Left lung (tissue), 10 donors: Measurements from ENCODE around the gene SNCAIP. TPM values are rescaled to one million over a fixed set of nuclear protein-coding genes. Genes with fewer than 3 reads are reported as not detected.

ENCODE experiments used
- ATAC-seq: fragments of 200-7000 bp; cut with Tn5 transposase; one replicate; pipeline ENCODE4 v1.9.1; 2020; ENCODE audit warnings: moderate library complexity
- DNase-seq, 4 donors: peaks; one replicate each; pipeline ENCODE4 v3.0.0-alpha.2; 2013 to 2020
- H3K27ac ChIP-seq, 2 donors: fragments of 200-600 bp; sonication (generic) in 1 of 2; one replicate each; pipeline versions ENCODE4 v1.5.0 to v1.8.0; 2020 to 2021
- H3K27me3 ChIP-seq, 2 donors: fragments of 200-600 bp; sonication (generic) in 1 of 2; one replicate each; pipeline versions ENCODE4 v1.5.0 to v1.8.0; 2020 to 2021
- H3K36me3 ChIP-seq, 2 donors: fragments of 200-600 bp; sonication (generic) in 1 of 2; one replicate each; pipeline versions ENCODE4 v1.5.0 to v1.8.0; 2020 to 2021
- H3K4me1 ChIP-seq, 2 donors: fragments of 200-600 bp; one replicate each; pipeline ENCODE4 v1.8.0; 2021
- H3K4me3 ChIP-seq, 2 donors: fragments of 200-600 bp; sonication (generic) in 1 of 2; one replicate each; pipeline versions ENCODE4 v1.5.0 to v1.8.0; 2020 to 2021; ENCODE audit warnings: mild to moderate bottlenecking in 1 of 2
- H3K9me3 ChIP-seq, 2 donors: fragments of 200-600 bp; sonication (generic) in 1 of 2; one replicate each; pipeline versions ENCODE4 v1.5.0 to v1.8.0; 2020 to 2021
- intact Hi-C, 2 donors: fragments of 100-400 bp; cut with DNase I; formaldehyde crosslinking; loops; one replicate each; pipeline versions ENCODE4 v1.11.2 to v1.14.2; 2022
- polyA plus RNA-seq, 6 donors: library from polyadenylated mRNA; unstranded; fragments of 120-200 nt; gene quantifications; one replicate each; pipeline ENCODE4 v1.2.1, GENCODE V29; 2013; ENCODE audit not compliant: insufficient read length in 6 of 6
- total RNA-seq, 2 donors: library from RNA; stranded (reverse); fragmentation: NEBNext Ultra II Directional; extraction: Animal tissue kit (Norgen Biotek cat#: 25700); gene quantifications; one replicate each; pipeline ENCODE4 v1.2.1, GENCODE V29; 2021
- TF ChIP-seq, protein P1 (sequence below), 2 donors: fragments of 200-600 bp; sonication (generic) in 1 of 2; IDR thresholded peaks; one replicate each; pipeline versions ENCODE4 v1.5.0 to v1.8.0; 2021; ENCODE audit warnings: antibody characterized with exemption in 2 of 2
- donor health status: DM: no; HTN: yes; CAD: no.
- donor health status: DM: no; HTN: no; CAD: no.

SNCAIP gene
- total and polyA plus RNA-seq, 8 donors, result 2.1 to 23.4 (median 17.3) TPM

DNA sequence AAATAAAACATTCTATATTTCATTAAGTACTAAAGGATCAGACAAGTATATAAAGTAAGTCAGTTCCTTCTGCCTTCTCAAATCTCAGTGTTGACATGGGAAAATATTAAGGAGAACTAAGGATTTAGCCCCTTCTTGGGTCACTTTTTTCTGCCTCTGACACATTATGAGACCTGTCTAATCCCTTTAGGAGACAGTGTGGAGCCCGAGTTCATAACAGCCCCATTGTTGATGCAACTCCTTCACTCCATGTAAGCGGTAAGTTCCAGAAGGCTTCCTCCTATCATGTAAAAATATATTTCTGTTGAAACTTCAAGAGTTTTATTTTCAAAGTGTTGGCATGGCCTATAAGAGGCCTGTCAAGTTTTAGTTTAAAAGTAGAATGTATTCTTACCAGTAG is 152.2 kb downstream of the SNCAIP start:
- H3K36me3 ChIP-seq, result no peaks in the 10 kb centered on the region
- TF ChIP-seq, protein P1, sequence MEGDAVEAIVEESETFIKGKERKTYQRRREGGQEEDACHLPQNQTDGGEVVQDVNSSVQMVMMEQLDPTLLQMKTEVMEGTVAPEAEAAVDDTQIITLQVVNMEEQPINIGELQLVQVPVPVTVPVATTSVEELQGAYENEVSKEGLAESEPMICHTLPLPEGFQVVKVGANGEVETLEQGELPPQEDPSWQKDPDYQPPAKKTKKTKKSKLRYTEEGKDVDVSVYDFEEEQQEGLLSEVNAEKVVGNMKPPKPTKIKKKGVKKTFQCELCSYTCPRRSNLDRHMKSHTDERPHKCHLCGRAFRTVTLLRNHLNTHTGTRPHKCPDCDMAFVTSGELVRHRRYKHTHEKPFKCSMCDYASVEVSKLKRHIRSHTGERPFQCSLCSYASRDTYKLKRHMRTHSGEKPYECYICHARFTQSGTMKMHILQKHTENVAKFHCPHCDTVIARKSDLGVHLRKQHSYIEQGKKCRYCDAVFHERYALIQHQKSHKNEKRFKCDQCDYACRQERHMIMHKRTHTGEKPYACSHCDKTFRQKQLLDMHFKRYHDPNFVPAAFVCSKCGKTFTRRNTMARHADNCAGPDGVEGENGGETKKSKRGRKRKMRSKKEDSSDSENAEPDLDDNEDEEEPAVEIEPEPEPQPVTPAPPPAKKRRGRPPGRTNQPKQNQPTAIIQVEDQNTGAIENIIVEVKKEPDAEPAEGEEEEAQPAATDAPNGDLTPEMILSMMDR (IDR thresholded peaks at IDR 0.05), result no peak
- ATAC-seq, result no peak
- H3K9me3 ChIP-seq, result no peaks in the 10 kb centered on the region
- no peaks in the 10 kb centered on the region for H3K4me1 ChIP-seq
- no peak overlapping the region for H3K27ac ChIP-seq
- H3K4me3 ChIP-seq, result no peak overlapping the region
- DNase-seq, result no peak
- H3K27me3 ChIP-seq, result no peaks in the 10 kb centered on the region
- intact Hi-C loops, result no loop called here

DNA sequence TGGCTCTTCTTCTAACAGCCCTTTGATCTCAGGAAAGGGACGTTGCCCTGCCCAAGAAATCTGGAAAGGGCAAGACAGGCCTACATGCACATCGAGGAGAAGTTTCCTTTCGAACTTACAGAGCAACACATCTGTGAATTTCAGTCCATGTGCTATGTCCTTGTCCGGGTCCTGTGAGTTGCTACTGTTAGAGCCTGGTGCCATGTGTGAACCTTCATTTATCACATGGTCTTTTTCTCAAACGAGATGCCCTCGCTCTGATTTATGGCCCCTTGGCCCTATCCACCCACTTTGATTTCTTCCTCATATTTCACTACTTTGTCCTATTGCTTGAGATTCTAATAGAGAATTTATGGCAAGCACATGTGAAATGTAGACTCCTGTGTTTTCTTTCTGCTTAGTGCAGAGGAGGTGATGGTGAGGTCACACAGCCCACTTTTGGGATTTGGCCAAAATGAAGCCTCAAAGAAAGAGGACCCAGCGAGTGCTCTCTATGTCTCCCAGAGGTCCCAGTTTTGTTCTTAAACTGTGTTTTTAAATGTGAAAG is 153.1 kb downstream of the SNCAIP start:
- TF ChIP-seq, protein P1 (IDR thresholded peaks at IDR 0.05), result no peak
- Histone ChIP-seq H3K36me3 (no peaks in the 10 kb centered on the region), H3K4me3 (no peak overlapping the region), H3K9me3 (no peaks in the 10 kb centered on the region), H3K27me3 (no peaks in the 10 kb centered on the region), H3K27ac (no peak overlapping the region), H3K4me1 (no peaks in the 10 kb centered on the region)
- no peak for DNase-seq
- intact Hi-C loops, result no loop called here
- ATAC-seq, result no peak

DNA sequence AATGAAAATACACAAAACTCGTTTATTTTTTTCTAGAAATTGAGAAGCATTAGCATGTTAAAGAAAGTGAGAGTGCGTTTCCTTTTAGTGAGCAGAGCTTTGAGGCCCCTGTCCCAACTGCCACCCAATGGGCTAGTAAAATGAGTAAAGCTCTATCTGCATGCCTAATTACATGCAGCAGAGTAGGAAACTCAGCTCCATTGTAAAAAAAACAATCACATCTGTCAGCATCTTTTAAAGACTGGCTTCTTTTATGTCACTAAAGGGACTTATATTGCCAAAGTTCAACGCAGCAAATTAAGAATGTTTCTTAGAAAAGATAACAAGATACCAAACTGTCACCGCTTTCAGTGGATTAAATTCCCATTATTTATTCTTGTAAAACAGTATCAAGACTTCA is 154.0 kb downstream of the SNCAIP start:
- DNase-seq (no peak), ATAC-seq (no peak)
- no peak overlapping the region for H3K4me3 ChIP-seq
- no peaks in the 10 kb centered on the region for H3K4me1 ChIP-seq
- H3K9me3 ChIP-seq, result no peaks in the 10 kb centered on the region
- no peaks in the 10 kb centered on the region for H3K36me3 ChIP-seq
- no peak overlapping the region for H3K27ac ChIP-seq
- TF ChIP-seq, protein P1 (IDR thresholded peaks at IDR 0.05), result no peak
- no peaks in the 10 kb centered on the region for H3K27me3 ChIP-seq
- intact Hi-C loops, result no loop called here

DNA sequence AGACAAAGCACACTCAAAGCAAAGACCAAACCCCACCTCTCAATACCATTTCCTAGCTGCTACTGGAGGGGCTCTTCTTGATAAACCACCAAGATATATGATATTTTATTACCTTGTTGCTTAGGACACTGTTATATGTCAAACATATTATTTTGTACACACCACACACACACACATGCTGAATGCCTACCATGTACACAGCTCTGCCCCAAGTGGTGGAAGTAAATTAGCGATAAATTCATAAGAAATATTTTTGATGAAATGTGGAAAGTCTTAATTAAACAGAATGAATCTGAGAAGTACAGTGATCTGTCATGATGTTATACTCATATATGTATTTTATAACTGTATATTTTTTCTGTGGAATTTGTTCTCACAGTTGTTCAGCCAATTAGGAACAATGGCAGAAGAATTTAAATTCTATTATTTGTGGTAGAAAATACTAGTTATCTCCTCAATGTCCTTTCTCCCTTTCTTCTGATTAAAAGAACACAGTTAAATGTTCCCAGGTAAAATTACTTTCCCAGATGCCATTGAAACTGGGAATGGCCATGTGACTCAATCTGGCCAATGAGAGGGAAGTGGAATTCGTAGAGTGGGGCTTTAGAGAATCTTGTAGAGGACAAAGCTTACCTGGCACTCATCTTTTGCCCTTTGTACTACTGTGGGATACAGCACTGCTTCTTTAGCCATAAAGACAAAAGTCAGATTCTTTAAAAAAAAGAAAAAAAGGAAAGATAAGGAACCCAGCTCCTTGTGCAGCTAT is 156.5 kb downstream of the SNCAIP start:
- intact Hi-C loops, result no loop called here
- TF ChIP-seq, protein P1 (IDR thresholded peaks at IDR 0.05), result no peak
- no peak overlapping the region for H3K27ac ChIP-seq

DNA sequence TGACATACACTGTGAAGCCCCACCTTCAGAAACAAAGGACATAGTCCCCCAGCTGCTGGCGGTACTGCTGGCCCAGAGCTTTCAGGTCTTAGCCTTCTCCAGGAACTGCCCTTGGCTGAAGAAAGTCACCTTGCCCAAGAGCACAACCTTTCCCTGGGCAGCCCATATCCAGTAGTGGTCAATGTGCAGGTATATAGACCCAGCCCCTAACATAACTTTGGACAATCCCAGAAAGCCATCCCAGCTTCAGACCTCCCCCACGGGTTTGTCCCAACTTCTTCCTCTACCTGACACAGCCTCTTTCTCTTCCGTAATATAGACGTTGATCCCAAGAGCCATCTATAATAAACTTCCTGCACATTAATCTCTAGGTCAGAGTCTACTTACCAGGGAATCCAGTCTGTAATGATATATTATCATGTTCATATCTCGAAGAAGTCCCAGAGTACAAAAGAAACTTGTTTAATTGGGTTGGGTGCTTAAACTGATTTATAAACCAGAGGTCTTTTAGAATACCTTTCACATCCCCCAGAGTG is 157.4 kb downstream of the SNCAIP start:
- Histone ChIP-seq H3K36me3 (no peaks in the 10 kb centered on the region), H3K4me3 (no peak overlapping the region), H3K4me1 (peaks cover 0 to 4% of the 10 kb centered on the region in 2 donors), H3K27me3 (no peaks in the 10 kb centered on the region), H3K27ac (no peak overlapping the region), H3K9me3 (no peaks in the 10 kb centered on the region)
- TF ChIP-seq, protein P1 (IDR thresholded peaks at IDR 0.05), result no peak
- intact Hi-C loops, result no loop called here
- no peak for DNase-seq
- ATAC-seq, result no peak

More for the DNA sequence above, 156.5 kb downstream of the SNCAIP start:
- Histone ChIP-seq H3K4me1 (peaks cover 0 to 4% of the 10 kb centered on the region in 2 donors), H3K9me3 (no peaks in the 10 kb centered on the region), H3K4me3 (no peak overlapping the region), H3K36me3 (no peaks in the 10 kb centered on the region), H3K27me3 (no peaks in the 10 kb centered on the region)
- DNase-seq (no peak), ATAC-seq (no peak)
